ENCODE results near the gene ASXL2.

The ASXL2 gene

DNA sequence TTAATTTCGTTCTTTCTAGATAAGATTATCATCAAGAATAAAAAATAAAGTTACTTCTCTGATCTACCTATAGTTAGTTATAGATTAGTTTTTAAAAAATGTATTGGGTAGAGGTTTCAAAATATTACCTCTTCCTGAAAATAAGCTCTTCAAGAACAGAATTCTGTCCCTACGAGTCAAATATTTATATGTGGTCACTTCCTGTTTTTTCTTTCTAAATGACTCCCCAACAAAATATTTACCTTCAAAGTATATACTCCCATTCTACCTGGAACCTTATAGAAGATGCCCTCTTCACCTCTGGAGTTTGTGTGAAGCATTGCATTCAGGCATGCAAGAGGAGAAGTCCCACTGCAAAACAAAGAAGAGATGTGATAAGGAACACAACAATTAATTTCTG lies 72.3 kb downstream of the ASXL2 start:
- Histone ChIP-seq H3K4me1 (no peaks in the 10 kb centered on the region; the same call in 1 of the 2 replicates), H3K9me3 (no peaks in the 10 kb centered on the region), H3K27me3 (no peaks in the 10 kb centered on the region), H3K36me3 (peaks cover 35% of the 10 kb centered on the region), H3K4me3 (ENCODE audit: low read depth, low read length) (no peak overlapping the region)
- no peak for TF ChIP-seq CTCF (IDR thresholded peaks at IDR 0.05; ENCODE audit: low read depth, low read length)
- no peak for DNase-seq

- no peak for TF ChIP-seq CTCF (IDR thresholded peaks at IDR 0.05; ENCODE audit: low read depth, low read length)
- Histone ChIP-seq H3K27me3 (no peaks in the 10 kb centered on the region), H3K9me3 (no peaks in the 10 kb centered on the region), H3K4me1 (no peaks in the 10 kb centered on the region; the same call in 1 of the 2 replicates), H3K4me3 (ENCODE audit: low read depth, low read length) (no peak overlapping the region), H3K36me3 (peaks cover 35% of the 10 kb centered on the region)
- no peak for DNase-seq
Measured at GRCh38 chr2:25804338-25804737, 73.9 kb downstream of the ASXL2 start.

DNA sequence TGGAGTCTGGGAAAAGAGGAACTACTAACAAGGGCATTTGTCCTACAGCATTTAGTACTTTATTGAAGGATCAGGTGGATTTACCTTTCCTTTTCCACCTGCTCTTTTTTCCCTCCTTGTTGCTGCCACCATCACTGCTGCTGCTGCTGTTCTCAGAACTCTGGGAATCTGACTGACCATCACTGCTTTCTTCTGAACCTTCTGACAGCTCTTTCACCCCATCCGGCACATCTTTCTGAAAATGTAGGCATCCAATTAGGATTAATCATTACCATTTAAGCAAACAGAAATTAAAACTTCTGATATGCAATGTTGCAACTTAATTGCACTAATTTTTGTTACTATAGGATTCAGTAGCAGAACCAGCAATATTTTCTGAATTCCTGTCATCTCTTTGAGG lies 79.0 kb downstream of the ASXL2 start:
- Histone ChIP-seq H3K27me3 (no peaks in the 10 kb centered on the region), H3K36me3 (peaks cover 24% of the 10 kb centered on the region), H3K9me3 (no peaks in the 10 kb centered on the region), H3K4me3 (ENCODE audit: low read depth, low read length) (no peak overlapping the region), H3K4me1 (peaks cover 15% of the 10 kb centered on the region)
- DNase-seq, result no peak
- TF ChIP-seq CTCF (IDR thresholded peaks at IDR 0.05; ENCODE audit: low read depth, low read length), result no peak

GRCh38 chr2:25797620-25798488 lies 80.4 kb downstream of the ASXL2 start:
- H3K36me3 ChIP-seq, result peaks cover 12% of the 10 kb centered on the region
- TF ChIP-seq CTCF (IDR thresholded peaks at IDR 0.05; ENCODE audit: low read depth, low read length), result no peak
- H3K4me3 ChIP-seq (ENCODE audit: low read depth, low read length), result no peak overlapping the region
- H3K27me3 ChIP-seq, result no peaks in the 10 kb centered on the region
- H3K9me3 ChIP-seq, result no peaks in the 10 kb centered on the region
- peaks cover 15% of the 10 kb centered on the region for H3K4me1 ChIP-seq
- no peak for DNase-seq

DNA sequence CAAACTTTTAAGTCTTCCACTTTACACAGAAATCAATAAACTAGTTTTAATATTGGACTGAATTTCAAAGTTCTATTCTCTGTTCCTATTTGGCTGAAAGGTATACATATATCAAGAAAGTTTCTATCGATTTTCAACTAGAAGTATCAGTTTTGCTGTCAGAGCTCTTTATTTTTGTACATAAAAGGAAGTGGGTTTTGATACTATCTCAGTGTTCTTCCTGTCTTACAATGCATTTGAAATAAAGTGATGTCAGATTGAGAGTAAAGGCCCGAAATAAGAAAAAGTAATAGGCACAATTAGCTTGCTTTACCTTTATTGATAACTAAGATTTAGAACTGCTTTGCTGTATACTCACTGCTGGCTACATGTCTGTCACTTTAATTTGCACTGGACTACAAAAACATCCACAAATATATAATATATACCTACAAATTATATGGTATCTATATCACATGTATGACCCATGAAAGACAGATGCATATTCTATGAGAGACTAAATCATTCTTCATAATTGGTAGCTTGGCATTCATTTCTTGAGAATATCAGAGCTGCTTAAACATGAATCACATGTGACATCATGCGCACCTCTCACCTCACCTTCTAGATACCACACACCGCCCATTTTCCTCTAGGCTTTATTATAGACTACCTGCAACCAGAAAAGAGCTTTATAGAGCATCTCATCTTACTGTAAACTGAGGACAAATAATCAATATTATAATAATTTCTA lies 83.6 kb downstream of the ASXL2 start:
- no peaks in the 10 kb centered on the region for H3K9me3 ChIP-seq
- no peak overlapping the region for H3K4me3 ChIP-seq (ENCODE audit: low read depth, low read length)
- peaks cover 15% of the 10 kb centered on the region for H3K4me1 ChIP-seq
- TF ChIP-seq CTCF (IDR thresholded peaks at IDR 0.05; ENCODE audit: low read depth, low read length), result no peak
- DNase-seq, result no peak
- peaks cover 9% of the 10 kb centered on the region for H3K36me3 ChIP-seq
- no peaks in the 10 kb centered on the region for H3K27me3 ChIP-seq

Data from BE2C (cell line).